AG09309 (cell line): ENCODE measurements around the gene GADD45G.

Source experiments
- DNase-seq: peaks from one replicate; pipeline ENCODE4 v3.0.0-alpha.2; 2010; ENCODE audit warnings: low read depth
- H3K4me3 ChIP-seq: 2 replicates; pipeline ENCODE4 v1.5.1; 2011; ENCODE audit warnings: mild to moderate bottlenecking, low read depth, low read length, moderate library complexity; ENCODE audit not compliant: control insufficient read depth
- CTCF ChIP-seq: IDR thresholded peaks from 2 replicates; pipeline ENCODE4 v1.5.1; 2011; ENCODE audit warnings: mild to moderate bottlenecking, low read depth, low read length, inconsistent platforms; ENCODE audit not compliant: insufficient read depth, control insufficient read depth; ENCODE audit errors: missing control alignments

GADD45G gene

DNA sequence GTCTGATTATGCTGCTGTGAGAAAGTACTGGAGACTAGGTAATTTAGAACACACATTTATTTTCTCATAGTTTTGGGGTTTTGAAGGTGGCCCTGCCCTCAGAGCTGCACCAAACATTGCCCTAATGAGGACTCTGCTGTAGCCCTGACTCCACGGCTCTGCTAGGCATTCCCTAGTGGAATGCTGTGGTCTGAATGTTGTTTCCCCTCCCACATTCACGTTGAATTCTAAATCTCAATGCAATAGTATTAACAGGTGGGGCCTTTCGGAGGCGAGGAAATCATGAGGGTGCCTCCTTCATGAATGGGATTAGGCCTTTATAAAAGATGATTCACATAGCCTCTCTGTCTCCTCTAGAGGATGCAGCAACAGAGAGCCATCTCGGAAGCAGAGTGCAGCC lies 25.7 kb downstream of the GADD45G start:
- DNase-seq = no peak
- H3K4me3 ChIP-seq = no peak overlapping the region

DNA sequence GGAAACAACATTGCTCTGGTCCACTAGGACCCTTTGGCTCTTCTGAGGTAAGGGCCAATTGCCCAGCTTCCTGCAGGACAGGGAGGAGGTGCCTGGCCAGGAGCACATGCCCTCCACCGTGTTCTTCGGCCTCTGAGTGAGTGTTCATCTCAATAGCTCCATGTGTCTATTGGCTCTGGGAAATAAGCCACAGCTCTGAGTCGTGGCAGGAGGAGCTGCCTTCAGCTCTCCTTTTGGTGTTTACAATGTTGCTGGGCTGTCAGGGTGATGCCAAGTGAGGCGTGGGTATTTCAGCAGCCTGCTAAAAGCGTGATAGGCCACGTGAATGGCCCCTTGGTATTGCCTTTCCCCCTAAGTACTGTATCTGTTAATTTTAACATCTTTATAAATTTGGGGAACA lies 26.6 kb downstream of the GADD45G start:
- TF ChIP-seq CTCF = no peak
- no peak overlapping the region for H3K4me3 ChIP-seq
- no peak for DNase-seq

More for the DNA sequence above, 25.7 kb downstream of the GADD45G start:
- TF ChIP-seq CTCF = no peak

DNA sequence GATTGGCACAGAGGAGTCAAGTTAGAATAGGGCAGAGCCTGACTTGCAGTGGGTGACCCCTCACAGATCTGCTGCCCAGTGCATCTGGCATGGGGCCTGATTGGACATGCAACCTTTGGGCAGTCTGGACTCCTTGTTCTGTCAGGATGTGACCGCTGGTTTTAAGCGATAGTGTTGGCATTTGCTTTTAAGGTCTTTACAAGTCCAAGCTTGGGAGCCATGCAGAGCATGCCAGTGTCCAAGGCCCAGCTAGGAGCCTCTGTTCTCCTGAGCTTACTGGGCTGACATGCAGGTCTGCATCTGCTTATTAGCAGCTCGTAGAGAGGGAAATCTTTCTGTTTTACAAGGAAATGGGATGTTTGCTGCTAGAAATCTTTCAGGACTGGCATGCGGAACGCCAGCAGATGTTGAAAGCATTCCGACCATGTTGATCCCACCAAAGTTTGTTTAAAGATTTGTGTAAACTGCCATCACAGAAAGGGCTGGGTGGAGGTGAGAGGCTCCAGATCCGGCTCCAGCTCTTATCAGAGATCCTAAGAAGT lies 27.5 kb downstream of the GADD45G start:
- no peak overlapping the region for H3K4me3 ChIP-seq
- TF ChIP-seq CTCF = no peak
- DNase-seq = no peak

GRCh38 chr9:89632736-89633135 lies 27.9 kb downstream of the GADD45G start:
- H3K4me3 ChIP-seq = no peak overlapping the region
- DNase-seq = no peak
- no peak for TF ChIP-seq CTCF

DNA sequence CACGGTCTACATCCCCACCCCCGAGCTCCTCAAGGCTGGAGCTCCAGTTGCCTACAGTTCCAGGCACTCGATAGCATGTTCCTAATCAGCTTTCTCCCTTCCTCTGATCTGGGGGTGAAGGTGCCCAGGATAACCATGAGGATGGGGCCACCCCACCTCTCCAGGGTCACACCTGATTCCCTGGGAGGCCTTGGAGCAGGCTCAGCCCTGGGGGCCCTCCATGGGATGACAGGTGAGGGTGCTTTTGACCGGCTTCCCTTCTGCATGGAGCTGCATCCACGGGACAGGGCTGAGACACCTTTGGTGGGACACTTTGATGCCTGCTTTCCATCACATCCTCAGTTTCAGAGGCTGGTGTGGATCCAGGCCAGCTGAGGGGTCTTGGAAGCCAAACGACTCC lies 28.6 kb downstream of the GADD45G start:
- no peak overlapping the region for H3K4me3 ChIP-seq
- TF ChIP-seq CTCF = no peak
- no peak for DNase-seq

- no peak overlapping the region for H3K4me3 ChIP-seq
- no peak for TF ChIP-seq CTCF
- no peak for DNase-seq
Observed at GRCh38 chr9:89633920-89634319, 29.1 kb downstream of the GADD45G start.
